OCI-LY3 (cell line): ENCODE results near the gene TJP1.

Source experiments
- H2AFZ ChIP-seq: fragments of 200-600, 300-600 bp; shearing (Covaris generic); 2 replicates; pipeline ENCODE4 v1.6.0; 2014; ENCODE audit warnings: antibody characterized with exemption, low read depth, low read length
- H3K27ac ChIP-seq: fragments of 200-600, 300-600 bp; sonication (generic); 2 replicates; pipeline ENCODE4 v1.5.1; 2014; ENCODE audit warnings: mild to moderate bottlenecking, low read length, moderate library complexity, mixed read lengths
- H3K27me3 ChIP-seq: fragments of 200-600, 300-600 bp; sonication (generic); 2 replicates; pipeline ENCODE4 v1.6.1; 2014; ENCODE audit warnings: low read depth, low read length, mixed read lengths
- H3K36me3 ChIP-seq: fragments of 200-600, 300-600 bp; sonication (generic); replicated peaks from 2 replicates; pipeline ENCODE3; 2014; ENCODE audit warnings: low read depth, low read length, mixed read lengths
- H3K4me1 ChIP-seq: fragments of 300-600, 200-600 bp; sonication (generic); 2 replicates; pipeline ENCODE4 v1.6.1; 2014; ENCODE audit warnings: low read length, mixed read lengths
- H3K4me2 ChIP-seq: fragments of 200-600, 300-600 bp; sonication (generic); 2 replicates; pipeline ENCODE4 v1.6.1; 2014; ENCODE audit warnings: low read length, mixed read lengths
- H3K4me3 ChIP-seq: fragments of 300-600, 200-600 bp; sonication (generic); 2 replicates; pipeline ENCODE4 v1.5.1; 2014; ENCODE audit warnings: antibody characterized with exemption, mild to moderate bottlenecking, low read length, moderate library complexity
- H3K79me2 ChIP-seq: fragments of 300-600, 200-600 bp; shearing (Covaris generic); 2 replicates; pipeline ENCODE4 v1.6.1; 2014; ENCODE audit warnings: mild to moderate bottlenecking, low read length, mixed read lengths
- H3K9ac ChIP-seq: fragments of 300-600, 200-600 bp; shearing (Covaris generic); 2 replicates; pipeline ENCODE4 v1.6.0; 2014; ENCODE audit warnings: mild to moderate bottlenecking, low read length, moderate library complexity
- H3K9me3 ChIP-seq: fragments of 200-600, 300-600 bp; shearing (Covaris generic); 2 replicates; pipeline ENCODE4 v1.6.1; 2014; ENCODE audit warnings: low read length, mixed read lengths; ENCODE audit not compliant: insufficient read depth
- H4K20me1 ChIP-seq: fragments of 200-600, 300-600 bp; sonication (generic); 2 replicates; pipeline ENCODE4 v1.6.1; 2016; ENCODE audit warnings: low read length, mixed read lengths; ENCODE audit not compliant: insufficient read depth
- CTCF ChIP-seq: fragments of 200-600, 300-600 bp; sonication (generic); IDR thresholded peaks from 2 replicates; pipeline ENCODE4 v1.5.1; 2014; ENCODE audit warnings: antibody characterized with exemption, low read length, low read depth
- EZH2phosphoT487 ChIP-seq: fragments of 200-600 bp; shearing (Covaris generic); IDR thresholded peaks from 2 replicates; pipeline ENCODE4 v1.6.1; 2018; ENCODE audit warnings: antibody characterized with exemption, mixed run types, low read depth

Gene TJP1

GRCh38 chr15:29789871-29790270 lies 32.4 kb downstream of the TJP1 start:
- Histone ChIP-seq H3K4me1 (no peaks in the 10 kb centered on the region), H3K79me2 (no peaks in the 10 kb centered on the region), H2AFZ (no peak overlapping the region), H3K9ac (no peak overlapping the region), H3K4me3 (no peak overlapping the region), H4K20me1 (no peaks in the 10 kb centered on the region), H3K4me2 (no peak overlapping the region), H3K27ac (no peak overlapping the region), H3K27me3 (peaks cover 19% of the 10 kb centered on the region), H3K36me3 (no peaks in the 10 kb centered on the region), H3K9me3 (no peaks in the 10 kb centered on the region)
- TF ChIP-seq CTCF, result no peak

- Histone ChIP-seq H3K27me3 (peaks cover 6% of the 10 kb centered on the region), H3K9me3 (no peaks in the 10 kb centered on the region), H3K9ac (no peak overlapping the region), H2AFZ (no peak overlapping the region), H3K4me1 (no peaks in the 10 kb centered on the region), H3K79me2 (no peaks in the 10 kb centered on the region), H3K4me2 (no peak overlapping the region), H3K36me3 (no peaks in the 10 kb centered on the region), H3K27ac (no peak overlapping the region), H4K20me1 (no peaks in the 10 kb centered on the region), H3K4me3 (no peak overlapping the region)
- TF ChIP-seq EZH2phosphoT487 (no peak), CTCF (no peak)
Observed at GRCh38 chr15:29788433-29789034, 33.7 kb downstream of the TJP1 start.

GRCh38 chr15:29787767-29788166 lies 34.5 kb downstream of the TJP1 start:
- Histone ChIP-seq H3K4me2 (no peak overlapping the region), H3K4me3 (no peak overlapping the region), H3K4me1 (no peaks in the 10 kb centered on the region), H3K79me2 (no peaks in the 10 kb centered on the region), H3K36me3 (no peaks in the 10 kb centered on the region), H3K9ac (no peak overlapping the region), H2AFZ (no peak overlapping the region), H3K27me3 (no peaks in the 10 kb centered on the region; the same call in 1 of the 2 replicates), H3K27ac (no peak overlapping the region), H3K9me3 (no peaks in the 10 kb centered on the region), H4K20me1 (no peaks in the 10 kb centered on the region)
- TF ChIP-seq EZH2phosphoT487 (no peak), CTCF (no peak)

- no peak overlapping the region for H3K27ac ChIP-seq
- no peaks in the 10 kb centered on the region for H3K79me2 ChIP-seq
- H3K9ac ChIP-seq, result no peak overlapping the region
- no peak overlapping the region for H3K4me3 ChIP-seq
- H3K4me1 ChIP-seq, result no peaks in the 10 kb centered on the region
- H3K9me3 ChIP-seq, result no peaks in the 10 kb centered on the region
- peaks cover 3% of the 10 kb centered on the region; the same call in 1 of the 2 replicates for H3K27me3 ChIP-seq
- TF ChIP-seq EZH2phosphoT487 (no peak), CTCF (no peak)
- H3K4me2 ChIP-seq, result no peak overlapping the region
- no peaks in the 10 kb centered on the region for H4K20me1 ChIP-seq
- H3K36me3 ChIP-seq, result no peaks in the 10 kb centered on the region
- no peak overlapping the region for H2AFZ ChIP-seq
Observed at GRCh38 chr15:29785642-29786041, 36.6 kb downstream of the TJP1 start.
